ENCODE data around the gene FGF12. TPM values are rescaled to one million over a fixed set of nuclear protein-coding genes. Genes with fewer than 3 reads are reported as not detected.
"Not testable (repeated sequence)": the region's sequence is repeated elsewhere in the genome, so short reads cannot be mapped to it uniquely, and the experiment has no call there.

Gene FGF12
- total RNA-seq, 4 donors from 2014 or later: 0.46 to 1.2 (median 0.72) TPM

- Histone ChIP-seq H3K27me3 (no peaks in the 10 kb centered on the region), H3K36me3 (no peaks in the 10 kb centered on the region), H3K9me3 (no peaks in the 10 kb centered on the region), H3K4me3 (no peak overlapping the region), H3K4me1 (no peaks in the 10 kb centered on the region), H3K27ac (no peak overlapping the region)
- in situ Hi-C loops (cut with MboI; ENCODE audit: low sequenced_read_pairs in 4 of 4) (no loop called here), intact Hi-C loops (cut with DNase I; ENCODE audit: low total_unique reads) (no loop called here)
- no peak for TF ChIP-seq POLR2A (IDR thresholded peaks at IDR 0.05)
- no peak for DNase-seq
- no peak for ATAC-seq
These were observed 22.9 kb upstream of the FGF12 start for GRCh38 chr3:192750201-192750600.

GRCh38 chr3:192747746-192748145 lies 20.4 kb upstream of the FGF12 start:
- Histone ChIP-seq H3K36me3 (no peaks in the 10 kb centered on the region), H3K9me3 (no peaks in the 10 kb centered on the region), H3K4me1 (no peaks in the 10 kb centered on the region), H3K27ac (no peak overlapping the region), H3K27me3 (no peaks in the 10 kb centered on the region), H3K4me3 (no peak overlapping the region)
- DNase-seq (no peak), ATAC-seq (no peak)
- TF ChIP-seq POLR2A (IDR thresholded peaks at IDR 0.05): no peak
- no peak for TF ChIP-seq CTCF (IDR thresholded peaks at IDR 0.05 in 4 of 5, conservative IDR thresholded peaks at IDR 0.05 in 1 of 5)
- in situ Hi-C loops (cut with MboI; ENCODE audit: low sequenced_read_pairs in 4 of 4) (no loop called here), intact Hi-C loops (cut with DNase I; ENCODE audit: low total_unique reads) (no loop called here)

GRCh38 chr3:192747145-192747544 lies 19.8 kb upstream of the FGF12 start:
- Histone ChIP-seq H3K4me1 (no peaks in the 10 kb centered on the region), H3K27ac (no peak overlapping the region), H3K27me3 (no peaks in the 10 kb centered on the region), H3K4me3 (no peak overlapping the region), H3K36me3 (no peaks in the 10 kb centered on the region), H3K9me3 (no peaks in the 10 kb centered on the region)
- no peak for DNase-seq
- in situ Hi-C loops (cut with MboI; ENCODE audit: low sequenced_read_pairs in 4 of 4): no loop called here
- TF ChIP-seq CTCF (IDR thresholded peaks at IDR 0.05 in 4 of 5, conservative IDR thresholded peaks at IDR 0.05 in 1 of 5) (no peak), POLR2A (IDR thresholded peaks at IDR 0.05) (no peak)
- ATAC-seq: no peak
- intact Hi-C loops (cut with DNase I; ENCODE audit: low total_unique reads): no loop called here

GRCh38 chr3:192745150-192745549 lies 17.8 kb upstream of the FGF12 start:
- H3K27ac ChIP-seq: no peak overlapping the region
- intact Hi-C loops (cut with DNase I; ENCODE audit: low total_unique reads) (no loop called here), in situ Hi-C loops (cut with MboI; ENCODE audit: low sequenced_read_pairs in 4 of 4) (no loop called here)
- H3K9me3 ChIP-seq: no peaks in the 10 kb centered on the region
- no peaks in the 10 kb centered on the region for H3K4me1 ChIP-seq
- no peak for TF ChIP-seq POLR2A (IDR thresholded peaks at IDR 0.05)
- no peak for TF ChIP-seq CTCF (IDR thresholded peaks at IDR 0.05 in 4 of 5, conservative IDR thresholded peaks at IDR 0.05 in 1 of 5)
- no peaks in the 10 kb centered on the region for H3K36me3 ChIP-seq
- DNase-seq (no peak), ATAC-seq (no peak)
- no peaks in the 10 kb centered on the region for H3K27me3 ChIP-seq
- no peak overlapping the region for H3K4me3 ChIP-seq

- H3K27ac ChIP-seq; H3K27me3 ChIP-seq; DNase-seq; H3K9me3 ChIP-seq; in situ Hi-C loops (cut with MboI; ENCODE audit: low sequenced_read_pairs in 4 of 4); H3K4me1 ChIP-seq; ATAC-seq; H3K4me3 ChIP-seq; H3K36me3 ChIP-seq; intact Hi-C loops (cut with DNase I; ENCODE audit: low total_unique reads): not testable (repeated sequence)
These were observed 17.3 kb upstream of the FGF12 start for GRCh38 chr3:192744604-192745003.

- Histone ChIP-seq H3K27ac (no peak overlapping the region), H3K4me1 (no peaks in the 10 kb centered on the region), H3K27me3 (no peaks in the 10 kb centered on the region), H3K36me3 (no peaks in the 10 kb centered on the region), H3K4me3 (no peak overlapping the region), H3K9me3 (no peaks in the 10 kb centered on the region)
- no peak for TF ChIP-seq POLR2A (IDR thresholded peaks at IDR 0.05)
- TF ChIP-seq CTCF (IDR thresholded peaks at IDR 0.05 in 4 of 5, conservative IDR thresholded peaks at IDR 0.05 in 1 of 5): no peak
- intact Hi-C loops (cut with DNase I; ENCODE audit: low total_unique reads) (no loop called here), in situ Hi-C loops (cut with MboI; ENCODE audit: low sequenced_read_pairs in 4 of 4) (no loop called here)
- no peak for ATAC-seq
- DNase-seq: no peak
These were observed 10.2 kb upstream of the FGF12 start for GRCh38 chr3:192737506-192737905.
